Activated CD4-positive, alpha-beta T cell treated with anti-CD3 and anti-CD28 coated beads for 4 hours (primary cell): Measurements from ENCODE around the gene WDFY1.
"Not testable (repeated sequence)": the region's sequence is repeated elsewhere in the genome, so short reads cannot be mapped to it uniquely, and the experiment has no call there.

Source experiments
- DNase-seq, 2 donors: peaks; one replicate each; pipeline ENCODE4 v3.0.0-alpha.2; 2020

The WDFY1 gene

DNA sequence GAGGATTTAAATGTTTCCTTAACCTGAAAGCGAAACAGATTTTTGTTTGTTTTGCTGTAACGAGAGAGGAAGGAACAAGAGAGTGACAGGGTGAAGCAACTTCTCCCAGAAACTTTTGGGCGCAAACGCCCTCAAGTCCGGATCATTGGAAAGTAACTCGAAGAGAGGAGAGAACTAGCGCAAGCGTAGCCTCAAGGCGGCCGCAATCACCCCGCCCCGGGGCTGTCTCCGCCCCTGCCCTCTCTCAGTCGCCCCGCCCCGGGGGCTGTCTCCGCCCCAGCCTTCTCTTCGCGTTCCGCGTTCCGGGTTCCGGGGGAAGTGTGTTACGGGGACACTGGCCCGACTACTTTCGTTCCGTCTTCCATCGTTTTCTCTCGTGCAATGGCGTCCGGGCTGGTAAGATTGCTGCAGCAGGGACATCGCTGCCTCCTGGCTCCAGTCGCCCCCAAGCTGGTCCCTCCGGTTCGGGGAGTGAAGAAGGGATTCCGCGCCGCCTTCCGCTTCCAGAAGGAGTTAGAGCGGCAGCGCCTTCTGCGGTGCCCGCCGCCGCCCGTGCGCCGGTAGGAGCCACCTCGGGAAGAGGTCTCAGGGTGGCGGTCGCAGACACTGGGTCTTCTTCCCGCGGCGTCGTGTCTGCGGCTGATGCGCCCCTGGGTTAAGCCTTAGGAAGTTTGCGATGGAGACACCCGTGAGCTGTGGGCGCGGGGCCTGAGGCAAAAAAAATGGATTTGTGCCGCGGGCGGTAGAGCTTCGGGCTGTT, 12.1 kb upstream of the WDFY1 start, which contains the start of gene MRPL44:
Gene MRPL44 (plus strand): TSS at position 372 of the 760 bp plus-strand sequence. CDS start 10 bp downstream, at position 382.
- DNase-seq = peak; percentile 96

DNA sequence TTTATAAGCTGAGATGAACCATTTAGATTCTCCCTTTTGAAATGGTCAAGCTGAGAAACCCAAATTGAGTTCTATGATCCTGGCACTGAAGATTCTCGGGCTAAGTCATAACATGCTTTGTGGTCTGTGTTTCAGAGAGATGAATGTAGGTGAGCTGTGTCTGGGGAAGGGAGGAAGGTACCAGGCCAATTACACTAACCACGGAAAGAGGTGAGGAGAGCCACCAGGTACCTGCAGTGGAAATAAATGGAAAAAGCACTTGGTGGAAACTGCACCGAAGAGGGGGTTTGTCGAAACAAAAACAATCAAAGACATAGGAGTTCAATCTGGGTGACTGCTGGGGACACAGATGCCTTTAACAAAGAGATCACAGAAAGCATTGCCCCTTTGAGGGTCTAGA, 11.2 kb upstream of the WDFY1 start:
- DNase-seq = no peak

DNA sequence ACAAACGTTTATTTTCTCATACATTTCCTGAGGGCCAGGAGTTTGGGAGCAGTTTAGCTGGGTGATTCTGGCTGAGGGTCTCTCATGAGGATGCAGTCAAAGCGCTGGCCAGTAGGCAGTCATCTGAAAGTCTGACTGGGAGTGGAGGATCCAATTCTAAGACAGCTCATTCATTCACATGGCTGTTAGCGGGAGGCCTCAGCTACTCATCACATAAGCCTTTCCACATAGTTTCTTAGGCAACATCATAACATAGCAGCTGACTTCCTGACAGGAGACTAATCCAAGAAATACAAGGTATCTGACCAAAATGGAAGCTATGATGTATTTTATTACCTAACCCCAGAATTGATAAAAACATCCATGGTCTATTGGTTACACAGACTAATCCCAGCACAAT, 9.3 kb upstream of the WDFY1 start:
- no peak for DNase-seq

DNA sequence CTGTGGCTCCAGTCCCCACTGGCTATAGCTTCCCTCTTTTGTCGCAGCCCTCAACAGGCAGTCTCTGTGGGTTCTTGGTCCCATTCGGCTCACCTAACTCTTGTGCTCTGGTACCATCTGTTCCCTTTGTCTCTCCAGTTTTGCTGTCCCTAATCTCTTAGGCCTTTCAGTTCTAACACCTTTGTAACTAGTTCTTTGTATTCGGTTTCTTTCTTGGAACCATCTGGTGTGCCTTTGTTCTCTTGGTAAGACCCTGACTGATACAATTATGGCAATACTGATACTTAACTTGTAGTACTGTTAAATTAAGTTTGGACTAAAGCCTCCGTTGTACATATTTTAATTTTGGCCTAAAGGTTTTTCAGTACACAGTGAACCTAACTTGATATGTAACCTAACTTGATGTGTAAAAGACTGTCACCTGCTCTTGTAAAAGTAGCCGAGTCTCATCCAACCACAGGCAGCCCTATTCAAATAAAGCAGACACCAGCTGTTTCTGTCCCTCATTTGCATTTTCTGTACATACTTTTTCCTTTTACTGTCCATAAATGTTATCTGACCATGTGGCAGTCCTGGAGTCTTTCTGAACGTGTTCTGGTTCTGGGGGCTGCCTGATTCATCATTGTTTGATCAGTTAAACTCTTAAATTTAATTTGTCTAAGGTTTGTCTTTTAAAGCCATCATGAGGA, 7.3 kb upstream of the WDFY1 start:
- DNase-seq = no peak

DNA sequence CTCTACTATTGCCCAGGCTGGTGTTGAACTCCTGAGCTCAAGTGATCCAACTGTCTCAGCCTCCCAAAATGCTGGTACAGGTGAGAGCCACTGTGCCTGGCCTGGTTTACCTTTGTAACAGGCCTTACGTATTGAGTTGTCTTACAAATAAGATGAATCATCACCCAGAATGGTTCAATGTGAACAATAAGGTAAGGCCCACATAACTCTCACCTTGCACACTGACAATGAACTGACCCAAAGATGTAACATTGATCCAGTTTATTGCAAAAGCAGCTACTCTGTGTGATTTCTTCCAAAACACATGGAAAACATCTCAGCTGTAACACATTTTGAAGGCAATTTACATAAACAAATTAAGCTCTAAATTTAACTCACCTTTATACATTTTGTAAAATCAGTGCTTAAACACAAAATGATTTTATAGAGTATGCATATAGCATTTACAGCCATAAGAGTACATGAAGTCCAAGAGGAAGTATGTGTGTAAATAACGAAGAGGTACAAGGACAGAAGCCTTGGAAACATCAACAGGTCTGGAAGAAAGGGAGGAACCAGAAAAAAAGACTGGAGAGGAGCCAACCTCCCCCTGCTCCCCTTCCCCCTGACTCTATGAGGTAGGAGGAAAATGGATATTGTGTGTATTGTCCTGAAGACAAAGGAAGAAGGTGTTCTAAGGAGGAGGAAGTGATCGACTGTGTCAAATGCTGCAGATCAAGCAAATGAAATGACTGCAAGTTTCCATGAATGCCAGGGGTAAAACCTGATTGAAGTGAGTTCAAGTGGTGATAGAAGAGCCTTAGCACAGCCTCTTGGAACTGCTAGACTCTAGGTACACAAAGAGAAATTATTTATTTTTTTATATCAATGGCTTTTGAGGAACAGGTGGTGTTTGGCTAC, 5.6 kb upstream of the WDFY1 start:
- DNase-seq = no peak

DNA sequence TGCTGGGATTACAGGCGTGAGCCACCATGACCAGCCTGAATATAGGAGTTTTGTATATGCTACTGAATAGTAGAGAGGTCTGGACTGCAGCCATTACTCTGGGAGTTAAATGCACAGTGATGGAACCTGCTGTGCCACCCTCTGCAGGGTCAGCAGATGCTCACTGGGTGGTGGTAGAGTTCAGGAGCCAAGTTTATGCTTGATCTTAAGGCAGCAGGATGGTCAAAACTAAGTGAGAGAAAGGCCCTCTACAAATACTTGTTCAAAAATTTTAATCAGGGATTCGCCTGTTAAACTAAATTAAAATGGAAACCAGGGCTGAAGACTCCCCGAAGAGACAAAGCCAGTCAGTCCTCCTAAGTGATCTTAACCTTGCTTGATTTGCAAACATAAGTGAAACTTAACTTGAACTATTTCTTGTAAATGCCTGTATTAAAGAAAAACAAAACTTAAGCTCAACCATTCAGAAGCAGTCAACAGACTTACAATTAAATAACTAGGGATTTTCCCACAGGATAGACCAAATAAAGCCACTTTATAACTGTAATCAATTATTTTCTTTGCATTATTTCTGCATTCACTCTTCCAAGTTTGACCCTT, 4.2 kb upstream of the WDFY1 start:
- DNase-seq = no peak

DNA sequence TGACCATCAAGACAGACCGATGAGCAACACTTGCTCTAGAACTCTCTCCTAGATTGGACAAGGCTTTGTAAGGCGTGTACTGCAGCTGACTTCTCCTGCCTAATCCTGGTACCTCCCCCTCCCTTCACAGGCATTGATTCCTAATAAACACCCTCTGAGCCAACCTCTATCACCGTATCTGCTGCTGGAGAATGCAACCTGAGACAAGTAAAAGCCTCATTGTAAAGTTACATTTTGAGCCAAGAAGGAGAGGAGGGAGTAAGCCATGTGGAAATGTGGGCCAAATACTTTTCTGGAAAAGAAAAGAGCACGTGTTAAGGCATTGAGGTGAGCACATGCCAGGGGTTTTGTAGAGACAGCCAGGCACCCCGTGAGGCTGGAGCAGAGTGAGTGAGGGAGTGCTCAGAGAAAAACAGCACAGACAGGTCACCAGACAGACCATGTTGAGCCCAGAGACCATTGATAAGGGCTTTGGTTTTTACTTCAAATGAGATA, 2.6 kb upstream of the WDFY1 start:
- no peak for DNase-seq

DNA sequence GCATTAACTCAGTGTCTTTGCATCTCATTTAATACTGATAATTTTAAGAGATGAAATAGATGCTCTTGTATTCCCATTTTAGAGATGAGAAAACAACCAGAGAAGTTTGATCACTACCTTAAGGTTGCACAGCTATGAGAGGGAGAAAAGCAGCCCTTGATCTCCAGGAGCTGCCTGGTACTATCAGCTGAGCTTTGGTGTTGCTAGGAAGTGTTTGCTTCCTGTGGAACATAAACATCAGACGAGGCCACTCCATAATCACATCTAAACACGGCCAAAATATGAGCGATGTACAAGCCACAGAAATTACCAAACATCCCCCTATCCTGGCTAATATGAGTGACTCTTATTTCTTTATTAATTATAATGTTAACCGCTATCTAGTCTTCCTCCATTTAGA, 620 bp upstream of the WDFY1 start:
- DNase-seq = no peak

DNA sequence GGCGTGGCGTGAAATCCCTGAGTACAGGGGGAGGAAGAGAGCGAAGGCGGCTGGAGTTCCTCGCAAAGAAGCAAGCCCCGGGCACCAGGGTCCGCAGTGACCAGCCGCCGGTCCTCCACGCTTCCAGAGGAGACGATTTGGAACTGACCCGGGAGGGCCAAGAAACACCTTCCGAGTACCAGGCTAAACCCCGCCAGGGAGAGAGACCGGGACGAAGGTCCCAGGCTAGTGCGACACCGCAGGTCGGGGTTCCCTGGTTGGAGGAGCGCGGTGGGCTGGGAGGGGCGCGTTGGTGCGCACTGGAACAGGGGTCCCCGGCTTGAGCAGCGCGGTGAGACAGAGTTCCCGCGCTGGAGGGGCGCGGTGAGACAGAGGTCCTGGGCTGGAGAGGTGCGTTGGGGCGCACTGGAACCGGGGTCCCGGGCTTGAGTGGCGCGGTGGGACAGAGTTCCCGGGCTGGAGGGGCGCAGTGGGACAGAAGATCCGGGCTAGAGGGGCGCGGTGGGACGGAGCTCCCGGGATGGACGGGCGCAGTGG, 901 bp downstream of the WDFY1 start:
- peak in 1 of 2 donors; percentile 7 for DNase-seq

DNA sequence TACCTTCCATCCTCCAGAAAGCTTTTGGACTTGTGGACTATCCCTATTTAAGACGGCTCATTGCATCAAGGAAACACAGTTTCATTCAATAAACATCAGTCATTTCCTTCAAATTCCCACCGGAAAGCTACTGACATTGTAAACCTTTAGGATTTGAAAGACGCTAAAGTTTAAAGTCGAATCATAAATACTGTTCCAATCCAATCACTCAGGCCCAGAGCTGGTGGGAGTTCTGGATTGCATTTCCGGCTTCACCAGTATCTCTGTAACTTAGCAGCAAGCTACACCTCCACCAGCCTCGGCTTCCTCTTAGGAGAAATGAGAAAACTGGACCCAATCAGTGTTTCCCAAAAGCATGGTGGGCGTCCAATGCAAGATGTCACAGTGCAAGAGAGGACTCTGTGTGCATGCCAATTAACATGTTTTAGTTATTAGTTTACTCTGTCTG, 1.6 kb downstream of the WDFY1 start:
- DNase-seq = no peak

DNA sequence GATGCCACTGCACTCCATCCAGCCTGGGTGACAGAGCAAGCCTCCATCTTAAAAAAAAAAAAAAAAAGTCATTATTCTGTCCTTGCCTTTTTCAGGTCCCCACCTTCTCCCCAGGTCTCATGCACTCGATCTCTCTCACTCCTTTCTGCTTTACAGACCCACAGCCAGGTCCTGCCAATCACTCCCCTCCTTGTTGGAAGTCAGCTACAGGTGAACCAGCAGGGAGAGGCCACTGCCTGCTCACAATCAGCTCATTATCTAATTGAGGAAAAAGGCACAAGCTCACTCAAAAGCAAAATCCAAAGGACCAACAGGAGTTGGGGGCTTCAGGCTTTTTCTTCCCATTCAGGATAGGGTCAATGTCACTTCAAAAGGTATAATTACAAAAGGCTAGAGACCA, 2.0 kb downstream of the WDFY1 start:
- DNase-seq = no peak

DNA sequence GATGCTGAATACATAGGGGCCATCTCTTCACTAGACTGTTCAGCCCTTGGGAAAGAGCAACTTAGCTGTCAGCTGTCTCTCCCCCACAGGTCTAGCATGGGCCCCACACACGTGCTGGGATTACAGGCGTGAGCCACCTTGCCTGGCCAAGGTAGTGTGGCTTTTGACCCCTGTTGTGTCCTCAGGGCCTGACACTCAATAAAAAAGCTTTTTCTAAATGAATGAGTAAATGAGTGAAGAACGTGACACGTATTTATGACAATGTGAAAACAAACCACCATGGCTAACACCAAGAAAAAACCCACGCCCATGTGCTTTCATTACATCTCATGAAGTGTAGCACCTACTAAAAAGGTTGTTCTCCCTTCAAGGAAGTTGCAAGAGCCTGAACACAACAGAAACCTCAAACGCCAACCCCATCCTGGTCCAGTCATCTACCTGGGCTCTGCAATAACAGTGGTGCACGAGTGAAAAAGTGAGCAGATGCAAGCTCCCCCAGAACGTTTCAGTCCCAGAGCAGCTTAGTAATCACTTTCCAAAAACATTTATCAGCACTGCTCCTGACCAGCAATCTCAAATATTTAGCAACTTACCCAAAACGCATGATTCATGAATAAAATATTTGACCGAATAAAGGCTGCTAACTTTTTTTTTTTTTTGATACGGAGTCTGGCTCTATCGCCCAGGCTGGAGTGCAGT, 3.4 kb downstream of the WDFY1 start:
- DNase-seq = peak; percentile 34 to 52

DNA sequence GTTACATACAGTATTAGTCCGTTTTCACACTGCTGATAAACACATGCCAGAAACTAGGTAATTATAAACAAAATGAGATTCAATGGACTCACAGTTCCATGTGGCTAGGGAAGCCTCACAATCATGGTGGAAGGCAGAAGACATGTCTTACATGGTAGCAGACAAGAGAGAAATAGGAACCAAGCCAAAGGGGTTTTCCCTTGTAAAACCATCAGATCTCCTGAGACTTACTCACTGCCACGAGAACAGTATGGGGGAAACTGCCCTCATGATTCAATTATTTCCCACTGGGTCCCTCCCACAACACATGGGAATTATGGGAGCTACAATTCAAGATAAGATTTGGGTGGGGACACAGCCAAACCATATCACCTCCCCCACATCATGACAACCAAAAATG, 5.7 kb downstream of the WDFY1 start:
- not testable (repeated sequence) for DNase-seq

DNA sequence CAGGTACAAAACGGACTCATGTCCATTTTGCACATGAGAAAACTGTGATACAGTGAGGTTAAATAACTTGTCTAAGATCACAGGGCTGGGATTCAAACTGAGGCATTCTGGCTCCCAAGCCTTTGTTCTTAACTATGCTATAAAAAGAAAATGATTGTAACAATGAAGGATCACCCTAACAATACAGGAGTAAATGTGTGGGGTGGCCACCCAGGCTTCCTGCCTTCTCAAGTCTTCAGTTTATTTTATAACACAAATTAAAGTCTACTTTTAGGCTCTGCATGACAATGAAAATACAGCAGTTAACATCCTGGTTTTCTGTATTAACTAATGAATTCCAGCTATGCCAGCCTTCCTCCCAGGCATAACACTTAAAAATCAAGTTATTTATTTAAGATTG, 7.6 kb downstream of the WDFY1 start:
- DNase-seq = no peak

DNA sequence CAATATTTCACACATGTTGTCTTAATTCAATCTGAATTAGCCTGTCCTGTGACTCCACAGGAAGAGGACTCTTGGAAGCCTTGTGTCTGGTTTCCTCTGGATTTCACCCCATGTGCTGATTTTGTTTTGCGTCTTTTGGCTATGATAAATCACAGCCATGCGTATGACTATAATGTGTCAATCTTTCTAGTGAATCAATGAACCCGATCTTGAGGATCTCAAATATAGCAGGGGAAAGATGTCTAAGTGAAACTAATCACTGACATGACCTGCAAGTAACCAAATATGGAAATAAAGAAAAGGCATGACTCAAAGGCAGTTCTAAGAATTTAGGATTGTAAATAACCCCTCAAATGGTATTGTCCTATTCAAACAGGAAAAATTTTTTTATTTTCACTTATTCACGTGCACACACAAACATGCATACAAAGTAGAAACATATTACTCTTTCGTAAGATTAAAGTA, 8.2 kb downstream of the WDFY1 start:
- DNase-seq = no peak

DNA sequence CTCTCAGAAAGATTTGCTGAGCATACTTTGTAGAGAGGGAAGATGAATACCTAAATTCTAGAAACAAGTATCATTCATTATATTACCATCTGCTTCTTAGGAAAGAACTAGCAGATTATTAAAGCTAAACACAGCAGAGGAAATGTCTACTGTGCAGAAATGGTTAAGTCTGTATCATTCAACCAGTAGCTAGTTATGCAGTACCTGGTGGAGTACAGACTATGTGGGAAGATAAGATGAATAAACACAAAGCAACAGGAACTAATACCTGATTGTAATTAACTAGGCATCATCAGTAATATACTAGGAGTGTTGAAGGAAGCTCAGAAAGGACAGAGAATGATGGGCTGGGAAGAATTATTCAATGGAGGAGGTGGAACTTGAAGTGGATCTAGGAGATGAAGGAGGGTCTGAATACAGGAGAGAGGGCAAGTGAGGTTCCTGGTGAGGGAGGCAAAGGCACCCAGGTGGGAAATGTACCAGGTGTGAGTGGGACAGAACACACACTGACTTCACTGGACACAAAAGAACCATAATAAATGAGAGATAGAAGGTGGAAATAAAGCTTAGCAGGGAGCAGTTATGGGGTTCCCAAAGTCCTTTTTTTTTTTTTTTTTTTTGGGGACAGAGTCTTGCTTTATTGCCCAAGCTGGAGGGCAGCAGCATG, 9.5 kb downstream of the WDFY1 start:
- no peak for DNase-seq

DNA sequence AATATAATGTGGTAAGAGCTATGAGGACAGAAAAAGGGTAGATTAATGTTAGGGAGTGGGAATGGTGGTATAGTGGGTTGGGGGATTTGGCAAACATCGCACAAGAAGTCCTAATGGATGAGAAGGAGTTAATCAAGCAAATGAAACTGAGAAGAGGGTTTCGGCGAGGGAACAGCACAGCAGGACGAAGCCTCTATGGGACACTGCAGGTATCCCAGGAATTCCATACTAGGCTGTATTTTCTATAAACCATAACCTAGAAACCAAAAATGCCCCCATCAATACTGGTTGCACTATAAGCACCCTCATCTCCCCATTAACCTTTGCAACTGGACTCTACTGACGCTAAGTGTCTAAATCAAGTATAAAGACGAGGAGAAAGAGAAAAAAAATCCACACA, 10.3 kb downstream of the WDFY1 start:
- DNase-seq = no peak

DNA sequence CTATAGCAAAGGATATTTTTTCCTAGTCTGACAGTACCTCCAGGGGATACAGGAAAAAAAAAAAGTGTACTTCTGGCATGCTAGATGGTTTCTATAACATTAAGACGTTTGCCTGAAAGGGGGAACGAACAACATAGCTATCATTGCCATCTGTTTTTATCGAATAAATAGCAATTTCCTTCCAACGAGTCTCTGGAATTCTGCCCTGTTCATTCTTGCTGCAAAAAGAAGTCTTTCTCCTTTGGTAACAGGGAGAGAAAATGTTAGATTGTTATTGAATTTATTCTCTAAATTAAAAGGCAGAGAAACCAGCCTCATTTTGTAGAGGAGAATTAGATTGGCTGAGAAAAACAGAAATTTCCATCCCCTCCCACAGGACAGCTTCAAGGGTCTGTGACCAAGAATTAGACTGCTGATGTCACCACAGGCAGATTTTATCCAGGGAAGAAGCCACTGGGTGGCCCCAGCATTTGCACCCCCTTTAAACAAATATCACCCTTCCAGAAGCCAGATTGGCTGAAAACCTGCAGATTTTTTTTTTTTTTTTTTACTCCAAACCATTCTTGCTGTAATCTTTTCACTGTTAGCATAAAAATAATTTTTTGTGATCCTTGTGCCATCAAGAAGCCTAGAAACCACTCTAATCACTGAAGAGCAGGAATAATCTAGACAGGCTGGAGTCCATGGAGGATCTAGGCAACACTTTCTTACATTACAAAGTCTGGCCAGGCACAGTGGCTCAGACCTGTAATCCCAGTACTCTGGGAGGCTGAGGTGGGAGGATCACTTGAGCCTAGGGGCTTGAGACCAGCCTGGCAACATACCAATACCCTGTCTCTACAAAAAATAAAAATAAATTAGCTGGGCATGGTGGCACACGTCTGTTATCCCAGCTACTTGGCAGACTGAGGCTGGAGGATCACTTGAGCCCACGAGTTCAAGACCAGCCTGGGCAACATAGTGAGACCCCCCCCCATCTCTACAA, 12.0 kb downstream of the WDFY1 start:
- no peak for DNase-seq

DNA sequence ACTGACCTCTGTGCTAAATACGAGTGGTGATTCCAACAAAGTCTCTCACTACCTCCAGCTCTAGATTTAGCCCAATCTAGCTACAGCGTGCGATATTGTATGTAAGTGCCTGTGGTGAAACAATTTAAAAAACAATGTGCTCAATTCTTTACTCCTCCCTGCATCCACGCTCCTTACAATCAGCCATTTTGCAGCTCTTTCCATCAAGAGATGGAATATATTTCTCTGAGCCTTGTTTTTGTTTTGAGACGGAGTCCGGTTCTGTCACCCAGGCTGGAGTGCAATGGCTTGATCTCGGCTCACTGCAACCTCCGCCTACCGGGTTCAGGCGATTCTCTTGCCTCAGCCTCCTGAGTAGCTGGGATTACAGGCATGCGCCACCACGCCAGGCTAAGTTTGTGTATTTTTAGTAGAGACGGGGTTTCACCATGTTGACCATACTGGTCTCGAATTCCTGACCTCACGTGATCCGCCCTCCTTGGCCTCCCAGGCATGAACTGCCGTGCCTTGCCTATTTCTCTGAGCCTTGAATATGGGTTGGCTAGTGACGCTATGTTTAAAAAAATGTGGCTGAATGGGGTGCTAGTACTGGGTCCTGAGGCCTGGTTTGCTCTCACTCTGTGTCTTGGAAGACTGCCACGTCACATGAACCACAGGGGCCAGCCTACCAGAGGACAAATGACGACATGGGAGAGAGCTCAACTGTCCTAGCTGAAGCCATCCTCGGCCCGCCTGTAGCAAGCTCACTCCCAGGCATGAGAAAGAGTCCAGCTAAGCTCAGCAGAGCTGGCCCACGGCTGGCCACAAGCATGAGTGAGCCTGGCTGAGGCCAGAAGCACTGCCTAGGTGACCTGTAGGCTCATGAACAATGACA, 14.8 kb downstream of the WDFY1 start:
- DNase-seq = no peak
